ENCODE results near the gene ANO2.

Gene ANO2

DNA sequence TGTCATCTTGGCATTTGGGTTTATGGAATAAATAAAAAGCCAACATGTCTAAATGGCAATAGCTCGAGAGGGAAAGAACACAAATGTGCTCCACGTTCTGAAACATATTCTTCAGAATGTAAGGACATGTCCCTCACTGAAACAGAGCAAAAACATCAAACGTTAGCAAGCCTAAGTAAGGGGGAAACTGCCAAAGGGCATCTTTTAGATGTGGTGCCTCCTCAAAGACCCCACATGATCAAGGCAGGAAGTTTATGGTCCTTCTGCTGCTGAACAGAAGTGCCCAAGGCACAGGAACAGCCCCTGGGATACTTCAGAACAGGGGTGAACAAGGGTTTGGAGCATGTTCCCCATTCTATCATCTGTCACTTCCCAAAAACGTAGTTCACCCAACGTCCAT, 227.0 kb downstream of the ANO2 start:
- H3K4me3 Mint-ChIP-seq, result no peak overlapping the region
- peaks cover 4% of the 10 kb centered on the region for H3K27me3 Mint-ChIP-seq
- no peaks in the 10 kb centered on the region for H3K9me3 Mint-ChIP-seq
- H3K27ac Mint-ChIP-seq, result no peak overlapping the region
- no peaks in the 10 kb centered on the region for H3K36me3 Mint-ChIP-seq (ENCODE audit: low read depth)
- H3K4me1 Mint-ChIP-seq (ENCODE audit: low read depth), result no peaks in the 10 kb centered on the region

DNA sequence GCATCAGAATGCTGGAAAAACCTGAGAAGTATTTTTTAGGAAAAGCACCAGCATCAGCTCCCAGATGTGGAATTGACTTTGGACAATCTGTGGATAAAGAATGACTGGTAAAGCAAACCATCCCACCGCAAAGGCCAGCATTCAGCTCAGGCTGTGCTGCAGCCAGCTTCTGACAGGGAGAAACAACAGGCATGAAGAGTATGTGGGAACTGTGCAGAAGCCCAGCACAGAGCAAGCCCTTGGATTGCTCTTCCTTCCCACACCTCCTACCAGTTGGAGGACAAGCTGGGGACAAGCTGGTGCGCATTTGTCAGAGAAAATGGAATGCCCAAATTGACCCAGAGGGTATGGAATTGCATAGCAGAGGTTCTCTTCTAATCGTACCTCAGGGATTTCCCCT, 228.1 kb downstream of the ANO2 start:
- Mint-ChIP-seq H3K4me1 (ENCODE audit: low read depth) (no peaks in the 10 kb centered on the region), H3K27me3 (no peaks in the 10 kb centered on the region), H3K27ac (no peak overlapping the region), H3K9me3 (no peaks in the 10 kb centered on the region), H3K36me3 (ENCODE audit: low read depth) (no peaks in the 10 kb centered on the region), H3K4me3 (no peak overlapping the region)

DNA sequence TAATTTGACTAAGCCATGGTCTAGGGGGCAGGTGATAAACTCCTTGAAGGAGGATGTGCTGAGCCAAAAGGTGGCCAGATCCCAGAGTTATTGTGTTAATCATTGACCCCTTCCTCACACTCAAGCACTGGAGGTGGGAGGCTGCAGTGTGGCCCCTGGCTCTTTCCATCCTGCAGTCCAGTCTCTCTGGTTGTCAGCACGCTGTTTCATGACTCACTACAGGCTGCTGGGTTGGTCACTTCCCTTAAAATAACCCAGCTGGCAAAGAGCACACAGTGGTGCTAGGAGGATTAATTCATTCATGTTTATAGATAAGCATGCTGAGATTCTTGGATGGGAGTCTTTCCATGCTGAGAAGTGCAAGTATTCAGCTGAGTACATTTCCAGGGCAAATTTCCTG, 228.9 kb downstream of the ANO2 start:
- Mint-ChIP-seq H3K27me3 (no peaks in the 10 kb centered on the region), H3K4me3 (no peak overlapping the region), H3K4me1 (ENCODE audit: low read depth) (no peaks in the 10 kb centered on the region), H3K36me3 (ENCODE audit: low read depth) (no peaks in the 10 kb centered on the region), H3K27ac (no peak overlapping the region), H3K9me3 (no peaks in the 10 kb centered on the region)

DNA sequence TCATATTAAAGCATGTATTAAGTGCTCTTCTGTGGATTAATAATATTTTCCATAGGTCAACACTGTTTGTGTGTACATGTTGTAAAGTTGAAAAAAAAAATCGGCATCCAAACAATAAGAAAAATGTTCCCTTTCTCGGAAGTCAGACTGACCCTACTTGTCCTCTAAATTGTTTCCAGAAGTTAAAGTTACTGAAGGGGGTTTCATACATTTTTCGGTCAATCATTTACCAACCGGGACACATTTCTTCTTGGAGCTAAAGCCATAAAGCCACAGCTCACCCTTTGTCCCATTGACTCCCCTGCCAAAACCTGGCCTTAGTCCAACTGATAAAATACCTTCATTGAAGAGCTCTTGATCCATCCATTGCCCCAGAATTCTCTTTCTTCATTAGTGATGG, 230.0 kb downstream of the ANO2 start:
- H3K27ac Mint-ChIP-seq, result no peak overlapping the region
- no peak overlapping the region for H3K4me3 Mint-ChIP-seq
- no peaks in the 10 kb centered on the region for H3K4me1 Mint-ChIP-seq (ENCODE audit: low read depth)

DNA sequence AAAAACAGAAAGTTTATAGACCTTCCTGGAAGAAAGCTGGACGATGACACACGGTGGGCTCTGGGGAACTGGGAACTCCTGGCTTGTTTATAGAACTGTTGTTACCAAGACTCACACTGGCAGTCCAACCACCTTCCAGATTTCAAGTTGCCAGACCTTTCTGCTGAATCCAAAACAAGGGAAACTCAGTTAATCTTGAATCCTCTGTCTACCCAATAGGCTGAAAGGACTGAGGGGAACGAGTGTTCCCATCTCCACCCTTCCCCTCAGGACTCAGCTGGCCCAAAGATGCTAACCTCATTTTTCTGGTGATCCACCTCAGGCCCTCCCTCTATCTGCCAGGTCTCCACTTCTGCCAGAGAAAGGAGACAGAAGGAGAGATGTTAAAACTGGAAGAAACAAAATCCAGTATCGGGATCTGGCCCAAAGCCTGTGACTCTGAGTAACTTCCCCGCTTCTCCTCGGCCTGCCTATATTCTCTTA, 231.4 kb downstream of the ANO2 start:
- H3K4me3 Mint-ChIP-seq, result no peak overlapping the region
- no peaks in the 10 kb centered on the region for H3K4me1 Mint-ChIP-seq (ENCODE audit: low read depth)
- no peaks in the 10 kb centered on the region for H3K9me3 Mint-ChIP-seq
- no peaks in the 10 kb centered on the region for H3K27me3 Mint-ChIP-seq
- no peaks in the 10 kb centered on the region for H3K36me3 Mint-ChIP-seq (ENCODE audit: low read depth)
- no peak overlapping the region for H3K27ac Mint-ChIP-seq

More for the DNA sequence above, 230.0 kb downstream of the ANO2 start:
- Mint-ChIP-seq H3K9me3 (no peaks in the 10 kb centered on the region), H3K36me3 (ENCODE audit: low read depth) (no peaks in the 10 kb centered on the region), H3K27me3 (no peaks in the 10 kb centered on the region)

DNA sequence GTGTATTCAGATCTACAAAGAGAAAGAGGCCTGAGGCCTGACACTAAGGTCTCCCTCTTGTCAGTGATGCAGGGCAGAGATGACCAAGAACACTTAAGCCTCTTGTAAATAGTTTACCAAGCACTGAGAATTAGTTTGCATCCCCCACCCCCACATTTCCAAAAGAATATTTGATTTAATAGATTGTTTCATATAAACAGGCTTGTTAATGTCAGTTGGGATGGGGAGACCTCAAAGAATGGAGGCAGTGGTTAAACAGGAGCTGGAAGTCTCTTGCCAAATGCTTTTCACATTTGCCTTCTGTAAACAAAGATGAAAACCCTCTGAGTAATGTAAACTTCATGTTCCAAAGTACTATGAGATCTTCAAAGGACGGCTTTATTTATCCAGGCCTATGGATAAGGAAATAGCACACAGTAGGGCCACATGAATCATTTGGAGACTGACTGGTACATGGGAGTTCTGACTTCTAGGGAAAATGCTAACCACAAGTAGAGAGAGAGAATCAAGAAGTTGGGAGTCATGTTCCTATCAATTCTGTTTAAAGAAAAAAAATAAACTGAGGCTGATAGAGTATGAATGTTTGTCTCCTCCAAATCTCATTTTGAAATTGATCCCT, 234.7 kb downstream of the ANO2 start:
- H3K27me3 Mint-ChIP-seq, result no peaks in the 10 kb centered on the region
- H3K36me3 Mint-ChIP-seq (ENCODE audit: low read depth), result no peaks in the 10 kb centered on the region
- H3K9me3 Mint-ChIP-seq, result no peaks in the 10 kb centered on the region
- H3K27ac Mint-ChIP-seq, result no peak overlapping the region
- no peak overlapping the region for H3K4me3 Mint-ChIP-seq
- H3K4me1 Mint-ChIP-seq (ENCODE audit: low read depth), result no peaks in the 10 kb centered on the region

DNA sequence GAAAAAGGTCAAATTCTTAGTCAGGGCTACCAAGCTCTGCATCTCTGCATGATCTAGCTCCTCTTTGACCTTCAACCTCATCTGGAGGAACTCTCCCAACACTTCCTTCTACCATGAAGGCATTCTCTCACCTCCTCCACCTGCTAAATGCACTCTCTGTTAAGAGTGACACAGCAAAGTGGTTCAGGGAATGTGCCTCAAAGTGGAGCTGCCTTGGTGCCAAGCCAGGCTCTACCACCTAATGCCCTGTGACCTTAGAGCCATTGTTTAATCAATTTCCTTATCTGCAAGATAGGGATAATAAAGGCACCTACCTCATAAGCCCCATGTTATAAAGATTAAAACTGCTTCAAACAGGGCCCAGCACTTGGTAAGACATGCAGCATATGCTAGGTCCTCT, 236.7 kb downstream of the ANO2 start:
- H3K4me3 Mint-ChIP-seq, result no peak overlapping the region
- no peaks in the 10 kb centered on the region for H3K9me3 Mint-ChIP-seq
- no peak overlapping the region for H3K27ac Mint-ChIP-seq
- no peaks in the 10 kb centered on the region for H3K36me3 Mint-ChIP-seq (ENCODE audit: low read depth)
- no peaks in the 10 kb centered on the region for H3K27me3 Mint-ChIP-seq
- H3K4me1 Mint-ChIP-seq (ENCODE audit: low read depth), result no peaks in the 10 kb centered on the region

DNA sequence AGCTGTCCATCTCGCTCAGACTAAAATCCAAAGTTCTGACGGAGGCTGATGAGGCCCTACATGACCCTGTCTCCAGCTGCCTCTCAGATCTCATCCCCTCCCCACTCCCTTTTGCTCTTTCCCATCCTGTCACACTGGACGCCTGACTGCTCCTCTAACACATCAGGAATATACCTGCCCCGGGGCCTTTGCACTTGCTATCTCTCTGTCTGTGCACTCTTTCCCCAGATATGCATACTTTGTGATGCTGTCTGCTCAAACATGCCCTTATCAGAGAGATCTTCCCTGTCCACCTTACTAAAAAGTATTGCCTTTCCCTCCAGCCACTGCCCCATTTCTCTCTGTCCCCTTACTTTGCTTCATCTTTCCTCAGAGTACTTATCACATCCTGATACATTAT, 238.8 kb downstream of the ANO2 start:
- Mint-ChIP-seq H3K4me3 (no peak overlapping the region), H3K36me3 (ENCODE audit: low read depth) (no peaks in the 10 kb centered on the region), H3K27ac (no peak overlapping the region), H3K27me3 (no peaks in the 10 kb centered on the region), H3K4me1 (ENCODE audit: low read depth) (no peaks in the 10 kb centered on the region), H3K9me3 (no peaks in the 10 kb centered on the region)

DNA sequence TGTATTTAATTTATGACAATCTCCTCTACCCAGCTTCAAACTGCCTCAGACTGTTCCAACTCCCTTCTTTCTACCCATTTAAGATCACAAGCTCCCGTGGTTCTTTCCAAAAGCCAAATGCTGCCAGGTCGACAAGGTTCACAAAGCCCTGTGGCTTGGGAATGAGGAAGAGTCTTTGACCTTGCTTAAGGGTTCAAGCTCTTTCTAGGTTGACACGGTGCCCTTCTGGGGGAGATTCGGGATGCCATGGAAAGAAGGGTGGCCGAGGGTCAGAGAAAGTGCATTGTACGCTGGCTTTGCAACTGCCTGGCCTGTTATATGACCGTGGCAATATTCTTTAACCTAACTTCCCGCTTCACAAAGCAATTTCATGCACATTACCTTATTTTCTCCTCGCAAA, 239.3 kb downstream of the ANO2 start:
- no peak overlapping the region for H3K4me3 Mint-ChIP-seq
- no peaks in the 10 kb centered on the region for H3K27me3 Mint-ChIP-seq
- no peaks in the 10 kb centered on the region for H3K4me1 Mint-ChIP-seq (ENCODE audit: low read depth)
- no peaks in the 10 kb centered on the region for H3K9me3 Mint-ChIP-seq
- no peaks in the 10 kb centered on the region for H3K36me3 Mint-ChIP-seq (ENCODE audit: low read depth)
- H3K27ac Mint-ChIP-seq, result no peak overlapping the region

DNA sequence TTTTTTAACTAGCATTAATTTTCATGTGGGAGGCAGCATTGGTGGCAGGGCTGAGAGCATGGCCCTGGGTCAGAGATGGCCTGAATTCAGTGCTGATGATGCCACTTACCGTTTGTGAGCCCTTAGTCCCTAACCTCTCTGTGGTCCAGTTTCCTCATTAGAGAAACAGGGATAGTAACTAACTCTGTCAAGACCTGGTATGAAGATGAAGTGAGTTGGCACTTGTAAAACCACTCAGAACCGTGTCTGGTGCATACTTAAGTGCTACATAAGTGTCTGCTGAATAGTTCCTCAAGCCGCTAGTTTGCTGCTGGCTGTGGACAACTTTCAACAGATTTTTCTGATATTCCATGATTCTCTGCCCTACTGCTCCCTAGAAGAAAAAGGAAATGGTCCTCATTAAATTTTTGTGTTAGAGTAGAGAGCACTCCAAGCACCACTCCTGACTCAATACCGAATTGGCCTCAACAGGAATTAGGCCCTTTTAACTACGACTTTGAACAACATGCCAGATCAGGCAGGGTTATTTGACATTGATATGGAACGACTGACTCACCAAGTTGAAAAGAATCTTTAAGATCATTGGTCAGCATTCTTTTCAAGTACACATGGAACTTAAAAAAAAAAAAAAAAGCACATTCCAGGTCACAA, 250.2 kb downstream of the ANO2 start:
- Mint-ChIP-seq H3K4me3 (no peak overlapping the region), H3K27me3 (peaks cover 3% of the 10 kb centered on the region), H3K27ac (no peak overlapping the region), H3K4me1 (ENCODE audit: low read depth) (no peaks in the 10 kb centered on the region), H3K9me3 (peaks cover 9% of the 10 kb centered on the region), H3K36me3 (ENCODE audit: low read depth) (no peaks in the 10 kb centered on the region)

DNA sequence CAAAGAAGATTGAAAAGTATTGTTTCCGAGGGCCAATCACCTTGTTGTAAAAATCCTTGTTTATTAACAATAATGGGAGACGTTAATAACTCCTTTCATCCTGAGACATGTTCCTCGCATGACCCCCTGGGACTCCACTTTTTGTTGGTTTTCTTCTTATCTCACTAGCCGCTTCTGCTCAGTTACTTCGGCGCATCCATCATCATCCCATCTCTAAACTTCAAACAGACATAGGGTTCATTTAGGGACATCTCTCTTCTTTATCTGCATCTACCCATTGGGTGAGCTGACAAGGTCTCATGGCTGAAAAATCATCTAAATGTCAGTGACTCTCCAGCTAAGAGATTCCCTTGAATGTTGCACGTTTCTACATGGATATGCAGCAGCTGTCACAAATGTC, 252.2 kb downstream of the ANO2 start:
- H3K4me1 Mint-ChIP-seq (ENCODE audit: low read depth), result no peaks in the 10 kb centered on the region
- no peak overlapping the region for H3K4me3 Mint-ChIP-seq

DNA sequence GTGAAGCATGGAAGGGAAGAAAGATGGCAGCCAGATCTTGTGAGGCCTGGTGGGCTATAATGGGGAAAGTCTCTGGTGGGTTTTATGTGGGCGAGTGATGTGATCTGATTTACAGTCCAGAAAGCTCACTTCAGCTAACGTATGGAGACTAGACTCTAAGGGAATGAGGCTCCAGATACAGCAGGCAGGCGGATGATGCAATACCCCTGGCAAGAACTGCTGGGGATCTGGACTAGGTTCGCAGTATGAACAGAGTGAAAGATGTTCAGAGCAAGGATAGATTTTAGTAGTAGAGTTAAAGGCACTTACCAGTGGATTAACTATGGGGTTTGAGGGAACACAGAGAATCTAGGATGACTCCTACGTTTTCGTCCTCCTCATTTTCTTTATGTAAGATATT, 253.1 kb downstream of the ANO2 start:
- Mint-ChIP-seq H3K27ac (no peak overlapping the region), H3K4me1 (ENCODE audit: low read depth) (no peaks in the 10 kb centered on the region), H3K36me3 (ENCODE audit: low read depth) (no peaks in the 10 kb centered on the region), H3K27me3 (no peaks in the 10 kb centered on the region), H3K4me3 (no peak overlapping the region), H3K9me3 (peaks cover 5% of the 10 kb centered on the region)

More for the DNA sequence above, 252.2 kb downstream of the ANO2 start:
- Mint-ChIP-seq H3K27me3 (no peaks in the 10 kb centered on the region), H3K9me3 (peaks cover 5% of the 10 kb centered on the region), H3K36me3 (ENCODE audit: low read depth) (no peaks in the 10 kb centered on the region), H3K27ac (no peak overlapping the region)

DNA sequence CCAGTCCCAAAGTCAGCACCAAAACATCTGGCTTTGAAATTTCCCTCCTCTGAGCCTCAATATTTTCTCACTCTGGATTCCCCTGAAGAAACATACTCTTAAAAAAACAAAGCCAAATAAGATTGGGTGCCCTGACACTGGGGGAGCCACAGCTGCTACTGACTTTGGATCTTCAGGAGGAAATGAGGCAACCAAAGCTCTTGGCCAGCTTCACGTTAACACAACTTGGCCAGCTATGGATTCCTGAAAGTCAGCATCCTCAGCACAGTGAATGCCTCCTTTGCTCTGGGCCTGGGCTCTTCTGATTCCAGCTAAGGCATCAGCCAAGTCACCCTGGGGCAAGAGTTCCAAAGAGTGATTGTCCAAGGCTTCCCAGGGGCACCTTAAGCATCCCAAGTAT, 254.8 kb downstream of the ANO2 start:
- Mint-ChIP-seq H3K27ac (no peak overlapping the region), H3K9me3 (peaks cover 5% of the 10 kb centered on the region), H3K4me3 (no peak overlapping the region), H3K27me3 (no peaks in the 10 kb centered on the region), H3K4me1 (ENCODE audit: low read depth) (no peaks in the 10 kb centered on the region), H3K36me3 (ENCODE audit: low read depth) (no peaks in the 10 kb centered on the region)

DNA sequence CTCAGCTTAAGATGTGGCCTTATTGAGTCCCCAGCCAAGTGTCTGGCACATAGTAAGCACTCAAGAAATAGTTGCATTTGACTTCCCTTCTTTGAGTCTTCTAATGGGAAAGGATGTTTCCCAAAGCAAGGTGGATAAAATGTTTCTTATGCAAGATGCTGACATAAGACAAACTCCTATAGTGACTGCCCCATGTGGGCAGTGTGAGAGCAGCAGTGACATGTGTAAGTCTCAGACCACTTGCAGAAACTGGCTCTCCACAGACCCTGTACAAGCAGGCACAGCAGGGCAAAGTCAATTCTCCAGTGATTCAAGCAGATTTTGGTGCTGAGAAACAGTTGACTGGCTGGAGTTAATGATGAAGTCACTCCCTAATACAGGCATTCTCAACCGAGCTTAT, 255.3 kb downstream of the ANO2 start:
- Mint-ChIP-seq H3K4me1 (ENCODE audit: low read depth) (no peaks in the 10 kb centered on the region), H3K27me3 (no peaks in the 10 kb centered on the region), H3K4me3 (no peak overlapping the region), H3K27ac (no peak overlapping the region), H3K36me3 (ENCODE audit: low read depth) (no peaks in the 10 kb centered on the region), H3K9me3 (peaks cover 5% of the 10 kb centered on the region)

DNA sequence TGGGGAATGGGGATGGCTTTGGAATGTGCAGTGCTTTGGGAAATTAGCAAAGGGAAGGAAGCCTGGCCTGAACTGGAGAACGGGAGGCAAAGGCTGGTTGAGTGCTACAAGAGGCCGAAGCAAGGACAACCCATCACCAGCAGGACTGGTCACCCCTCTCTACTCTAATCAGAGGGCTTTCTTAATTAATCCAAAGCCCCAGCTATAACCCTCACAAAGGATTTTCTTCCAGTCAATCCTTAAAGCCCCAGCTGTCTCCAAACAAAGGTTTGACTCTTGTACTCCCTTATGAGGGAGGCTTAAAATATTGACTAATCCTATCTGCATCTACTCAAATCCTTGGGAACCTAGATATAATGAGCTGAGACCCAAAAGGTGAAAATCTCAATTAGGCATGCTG, 256.8 kb downstream of the ANO2 start:
- Mint-ChIP-seq H3K9me3 (peaks cover 1% of the 10 kb centered on the region), H3K27me3 (no peaks in the 10 kb centered on the region), H3K27ac (no peak overlapping the region), H3K4me3 (no peak overlapping the region), H3K4me1 (ENCODE audit: low read depth) (no peaks in the 10 kb centered on the region), H3K36me3 (ENCODE audit: low read depth) (no peaks in the 10 kb centered on the region)

DNA sequence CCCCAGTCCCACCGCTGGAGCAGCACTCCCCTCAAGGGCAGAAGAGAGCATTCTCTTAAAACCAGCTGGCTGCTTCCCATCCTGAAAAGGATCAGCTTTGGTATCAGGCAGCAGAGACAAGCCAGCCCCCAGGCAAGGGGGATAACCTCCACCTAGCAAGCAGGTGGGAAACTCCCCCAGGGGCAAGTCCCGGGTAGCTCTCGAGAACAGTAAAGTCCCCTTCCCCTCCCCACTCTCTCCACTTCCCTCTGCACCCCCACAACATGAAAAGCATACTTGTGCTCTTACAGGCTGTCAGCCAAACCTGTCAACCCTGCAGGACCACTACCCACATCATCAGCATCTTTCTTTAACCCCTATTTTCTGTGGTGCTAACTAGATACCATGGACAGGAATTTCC, 259.1 kb downstream of the ANO2 start:
- H3K27ac Mint-ChIP-seq, result no peak overlapping the region
- H3K9me3 Mint-ChIP-seq, result no peaks in the 10 kb centered on the region
- H3K27me3 Mint-ChIP-seq, result peaks cover 3% of the 10 kb centered on the region
- no peaks in the 10 kb centered on the region for H3K4me1 Mint-ChIP-seq (ENCODE audit: low read depth)
- no peaks in the 10 kb centered on the region for H3K36me3 Mint-ChIP-seq (ENCODE audit: low read depth)
- H3K4me3 Mint-ChIP-seq, result no peak overlapping the region

Data from stimulated activated naive CD8-positive, alpha-beta T cell treated with anti-CD3 and anti-CD28 coated beads, Interleukin-15, Interleukin-2, amounts not matched to agents 100 ng/mL and 50 ng/mL, for 24 hours (primary cell).